Breast epithelium (tissue), 4 donors: ENCODE data around the gene ALG10B. TPM values are rescaled to one million over a fixed set of nuclear protein-coding genes. Genes with fewer than 3 reads are reported as not detected.
"Not testable (repeated sequence)": the region's sequence is repeated elsewhere in the genome, so short reads cannot be mapped to it uniquely, and the experiment has no call there.

Experiments used
- DNase-seq, 2 donors: peaks; one replicate each; pipeline ENCODE4 v3.0.0-alpha.2; 2019; ENCODE audit warnings: low spot score in 2 of 2
- H3K27ac ChIP-seq, 2 donors: fragments of 200-600 bp; sonication (generic) in 1 of 2; one replicate each; pipeline ENCODE4 v1.5.1; 2016 to 2019; ENCODE audit warnings: mild to moderate bottlenecking in 1 of 2
- H3K27me3 ChIP-seq, 2 donors: fragments of 200-600 bp; sonication (generic) in 1 of 2; one replicate each; pipeline versions ENCODE4 v1.5.1 to v1.6.0; 2017 to 2019; ENCODE audit warnings: control low read depth in 1 of 2, mild to moderate bottlenecking in 1 of 2
- H3K36me3 ChIP-seq: fragments of 200-600 bp; one replicate; pipeline ENCODE4 v1.5.1; 2019
- H3K4me1 ChIP-seq, 2 donors: fragments of 200-600 bp; sonication (generic); one replicate each; pipeline ENCODE4 v1.5.1; 2016 to 2019; ENCODE audit warnings: control low read depth in 1 of 2
- H3K4me3 ChIP-seq, 3 donors: fragments of 200-600 bp; sonication (generic); 1 replicate in 2 of 3; 2 replicates in 1 of 3; pipeline ENCODE4 v1.5.1; 2016 to 2019; ENCODE audit warnings: mild to moderate bottlenecking in 3 of 3, moderate library complexity in 2 of 3
- H3K9me3 ChIP-seq, 2 donors: fragments of 200-600 bp; sonication (generic) in 1 of 2; one replicate each; pipeline ENCODE4 v1.5.1; 2016 to 2019; ENCODE audit warnings: control low read depth in 1 of 2
- POLR2A ChIP-seq: fragments of 450-650 bp; IDR thresholded peaks from one replicate; pipeline ENCODE4 v1.6.1; 2016; ENCODE audit warnings: antibody characterized with exemption, mild to moderate bottlenecking, moderate library complexity
- POLR2AphosphoS5 ChIP-seq, 3 donors: sonication (generic); formaldehyde crosslinking; IDR thresholded peaks; one replicate each; pipeline ENCODE4 v1.6.1; 2017; ENCODE audit warnings: antibody characterized with exemption in 3 of 3
- intact Hi-C: fragments of 100-400 bp; cut with DNase I; formaldehyde crosslinking; loops from one replicate; pipeline ENCODE4 v1.15.1; 2023; ENCODE audit warnings: low total_unique reads
- total RNA-seq, 3 donors: library from RNA; depleted of rRNA; stranded (reverse); fragments of >200 nt; gene quantifications; one replicate each; pipeline ENCODE4 v1.1.0, GENCODE V29; 2016
- TF ChIP-seq, protein P1 (sequence below), 3 donors: fragments of 450-650 bp; IDR thresholded peaks; one replicate each; pipeline ENCODE4 v1.5.1; 2016 to 2017; ENCODE audit warnings: antibody characterized with exemption in 3 of 3, mild to moderate bottlenecking in 3 of 3, moderate library complexity in 3 of 3

Gene ALG10B
- total RNA-seq, 3 donors from 2014 or later = 4.6 to 7.5 (median 5.9) TPM

DNA sequence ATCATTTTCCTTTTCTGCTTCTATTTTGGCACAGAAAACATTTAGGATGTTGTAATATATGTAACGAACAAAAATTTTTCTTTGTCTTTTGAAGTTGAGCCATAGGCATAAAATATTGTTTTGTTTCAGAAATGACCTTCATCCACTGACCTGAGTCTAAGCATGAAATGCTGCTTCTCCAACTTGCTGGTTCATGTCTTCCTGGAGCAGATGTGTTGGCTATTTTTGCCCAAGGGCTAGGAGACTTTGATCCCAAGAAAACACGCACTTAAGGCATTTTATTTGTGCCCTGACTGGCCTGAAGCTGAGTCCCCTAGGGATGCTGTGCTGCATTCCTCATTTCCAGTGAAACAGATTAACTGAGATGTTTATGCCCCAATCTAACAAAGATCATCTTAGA is 27.2 kb upstream of the ALG10B start:
- intact Hi-C loops = no loop called here
- H3K9me3 ChIP-seq = no peaks in the 10 kb centered on the region
- no peak for DNase-seq
- TF ChIP-seq POLR2A = no peak
- TF ChIP-seq, protein P1, sequence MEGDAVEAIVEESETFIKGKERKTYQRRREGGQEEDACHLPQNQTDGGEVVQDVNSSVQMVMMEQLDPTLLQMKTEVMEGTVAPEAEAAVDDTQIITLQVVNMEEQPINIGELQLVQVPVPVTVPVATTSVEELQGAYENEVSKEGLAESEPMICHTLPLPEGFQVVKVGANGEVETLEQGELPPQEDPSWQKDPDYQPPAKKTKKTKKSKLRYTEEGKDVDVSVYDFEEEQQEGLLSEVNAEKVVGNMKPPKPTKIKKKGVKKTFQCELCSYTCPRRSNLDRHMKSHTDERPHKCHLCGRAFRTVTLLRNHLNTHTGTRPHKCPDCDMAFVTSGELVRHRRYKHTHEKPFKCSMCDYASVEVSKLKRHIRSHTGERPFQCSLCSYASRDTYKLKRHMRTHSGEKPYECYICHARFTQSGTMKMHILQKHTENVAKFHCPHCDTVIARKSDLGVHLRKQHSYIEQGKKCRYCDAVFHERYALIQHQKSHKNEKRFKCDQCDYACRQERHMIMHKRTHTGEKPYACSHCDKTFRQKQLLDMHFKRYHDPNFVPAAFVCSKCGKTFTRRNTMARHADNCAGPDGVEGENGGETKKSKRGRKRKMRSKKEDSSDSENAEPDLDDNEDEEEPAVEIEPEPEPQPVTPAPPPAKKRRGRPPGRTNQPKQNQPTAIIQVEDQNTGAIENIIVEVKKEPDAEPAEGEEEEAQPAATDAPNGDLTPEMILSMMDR (IDR thresholded peaks at IDR 0.05) = no peak
- no peak for TF ChIP-seq POLR2AphosphoS5 (IDR thresholded peaks at IDR 0.05)
- no peak overlapping the region for H3K4me3 ChIP-seq
- H3K36me3 ChIP-seq = no peaks in the 10 kb centered on the region
- no peaks in the 10 kb centered on the region for H3K27me3 ChIP-seq
- no peaks in the 10 kb centered on the region for H3K4me1 ChIP-seq
- no peak overlapping the region for H3K27ac ChIP-seq

DNA sequence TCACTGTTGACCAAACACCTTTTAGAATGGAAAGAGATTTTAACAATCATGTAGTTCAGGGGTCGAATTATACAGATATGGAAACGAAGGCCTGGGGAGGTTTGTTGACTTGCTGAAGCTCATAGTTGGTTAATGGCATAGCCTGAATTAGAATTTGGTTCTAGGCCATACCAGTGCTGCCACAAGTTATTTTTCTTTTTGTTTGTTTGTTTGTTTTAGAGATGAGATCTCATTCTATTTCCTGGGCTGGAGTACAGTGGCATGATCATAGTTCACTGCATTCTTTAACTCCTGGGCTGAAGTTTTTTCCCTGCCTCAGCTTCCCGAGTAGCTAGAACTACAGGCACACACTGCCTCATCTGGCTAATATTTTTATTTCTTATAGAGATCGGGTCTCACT is 25.4 kb upstream of the ALG10B start:
- Histone ChIP-seq H3K27ac (no peak overlapping the region), H3K4me1 (no peaks in the 10 kb centered on the region), H3K36me3 (no peaks in the 10 kb centered on the region), H3K27me3 (no peaks in the 10 kb centered on the region), H3K4me3 (no peak overlapping the region), H3K9me3 (no peaks in the 10 kb centered on the region)
- no peak for TF ChIP-seq POLR2A
- TF ChIP-seq, protein P1 (IDR thresholded peaks at IDR 0.05) = no peak
- no peak for TF ChIP-seq POLR2AphosphoS5 (IDR thresholded peaks at IDR 0.05)
- DNase-seq = no peak
- intact Hi-C loops = no loop called here

DNA sequence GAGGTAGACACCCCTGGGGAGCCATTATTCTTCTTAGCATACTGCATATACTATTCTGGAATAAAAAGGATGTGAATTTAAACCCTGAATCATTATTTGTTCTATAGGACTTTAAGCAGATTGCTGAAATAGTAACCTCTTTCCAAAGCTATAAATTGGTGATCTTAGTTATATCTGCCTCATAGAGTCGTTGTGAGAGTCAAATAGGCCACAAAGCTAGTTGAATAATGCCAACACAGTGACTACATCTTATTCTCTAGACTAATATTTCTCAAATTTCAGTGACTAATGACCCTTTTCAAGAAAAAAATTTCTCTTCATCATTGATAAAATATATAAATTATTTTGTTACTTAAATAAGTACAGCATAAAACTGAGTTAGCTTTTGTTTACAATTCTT is 13.6 kb upstream of the ALG10B start:
- not testable (repeated sequence) for H3K27ac ChIP-seq, H3K4me1 ChIP-seq, H3K27me3 ChIP-seq, H3K9me3 ChIP-seq, H3K4me3 ChIP-seq, DNase-seq, H3K36me3 ChIP-seq
- intact Hi-C loops = loop anchor here (5.0 kb wide), 1 partner anchor 211 kb away; no protein-coding TSS in a partner anchor

DNA sequence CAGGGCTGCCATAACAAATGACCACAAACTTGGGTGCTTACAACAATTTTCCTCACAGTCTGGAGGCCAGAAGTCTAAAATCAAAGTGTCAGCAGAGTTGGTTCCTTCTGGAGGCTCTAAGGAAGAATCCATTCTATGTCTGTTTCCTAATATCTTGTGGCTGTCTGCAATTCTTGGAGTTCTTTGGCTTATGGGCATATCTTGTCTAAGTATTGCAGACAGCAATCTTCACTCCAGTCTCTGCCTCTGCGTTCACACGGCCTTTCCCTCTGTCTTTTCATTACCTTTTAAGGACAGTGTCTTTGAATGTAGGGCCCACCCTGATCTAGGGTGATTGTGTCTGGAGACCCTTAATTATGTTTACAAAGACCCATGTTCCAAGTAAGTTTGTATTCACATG is 5.4 kb downstream of the ALG10B start:
- H3K9me3 ChIP-seq, DNase-seq, H3K27me3 ChIP-seq, intact Hi-C loops, H3K4me1 ChIP-seq, H3K4me3 ChIP-seq, H3K36me3 ChIP-seq, H3K27ac ChIP-seq: not testable (repeated sequence)

DNA sequence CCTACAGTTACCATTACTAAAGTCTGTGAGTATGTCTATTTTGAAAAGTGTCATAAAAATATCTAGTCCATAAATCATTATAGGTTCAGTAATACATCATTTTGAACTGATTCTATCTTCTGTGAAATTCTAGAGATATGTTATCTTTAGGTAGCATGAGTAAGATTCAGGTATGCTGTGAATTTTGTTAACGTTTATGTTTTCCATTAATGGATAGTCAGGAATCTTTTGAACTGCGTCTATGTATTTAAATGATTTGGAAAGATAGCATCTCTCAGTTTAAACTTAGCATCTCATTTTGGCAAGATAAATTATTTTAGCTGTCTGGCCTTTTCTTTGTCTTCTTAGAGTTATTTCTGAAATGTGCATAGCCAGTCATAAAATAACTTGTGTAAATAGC is 8.3 kb downstream of the ALG10B start:
- DNase-seq = no peak
- TF ChIP-seq, protein P1 (IDR thresholded peaks at IDR 0.05) = no peak
- TF ChIP-seq POLR2AphosphoS5 (IDR thresholded peaks at IDR 0.05) (no peak), POLR2A (no peak)
- Histone ChIP-seq H3K27me3 (no peaks in the 10 kb centered on the region), H3K36me3 (no peaks in the 10 kb centered on the region), H3K4me1 (no peaks in the 10 kb centered on the region), H3K27ac (no peak overlapping the region), H3K4me3 (no peak overlapping the region), H3K9me3 (no peaks in the 10 kb centered on the region)
- intact Hi-C loops = no loop called here

DNA sequence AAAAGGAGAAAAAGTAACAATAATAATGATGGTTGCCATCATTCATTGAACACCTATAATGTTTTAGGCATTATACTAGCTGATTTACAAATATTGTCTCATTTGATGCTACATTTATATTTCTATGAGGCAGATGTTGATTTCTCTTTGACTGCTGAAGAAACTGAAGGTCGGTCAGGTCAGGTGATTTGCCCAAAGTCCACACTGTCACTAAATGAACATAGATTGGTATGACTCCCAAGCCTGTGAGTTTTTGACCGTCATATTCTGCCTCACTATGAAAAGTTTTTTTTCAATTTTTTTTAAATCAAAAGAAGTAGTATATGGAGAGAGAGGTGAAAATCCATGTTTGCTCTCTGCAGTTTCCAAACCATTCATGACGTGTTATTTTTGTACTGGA is 10.8 kb downstream of the ALG10B start:
- H3K36me3 ChIP-seq = no peaks in the 10 kb centered on the region
- no peaks in the 10 kb centered on the region for H3K4me1 ChIP-seq
- no peak overlapping the region for H3K4me3 ChIP-seq
- TF ChIP-seq, protein P1 (IDR thresholded peaks at IDR 0.05) = no peak
- TF ChIP-seq POLR2AphosphoS5 (IDR thresholded peaks at IDR 0.05) = no peak
- TF ChIP-seq POLR2A = no peak
- H3K27me3 ChIP-seq = no peaks in the 10 kb centered on the region
- no peak overlapping the region for H3K27ac ChIP-seq
- H3K9me3 ChIP-seq = no peaks in the 10 kb centered on the region
- intact Hi-C loops = no loop called here
- no peak for DNase-seq
